Measurements from ENCODE around the gene AFAP1.

GRCh38 chr4:7974425-7974824 lies 34.8 kb upstream of the AFAP1 start:
- TF ChIP-seq CTCF (IDR thresholded peaks at IDR 0.05; ENCODE audit: insufficient read depth, low read depth, low read length) (no peak), EZH2 (IDR thresholded peaks at IDR 0.05; ENCODE audit: insufficient read depth, low read length) (no peak)

Data from astrocyte (in vitro differentiated cells and primary cell).